ENCODE results near the gene NUP62CL. TPM values are rescaled to one million over a fixed set of nuclear protein-coding genes. Genes with fewer than 3 reads are reported as not detected.

Gene NUP62CL
- total and polyA plus RNA-seq, 2 of the 13 experiments (the other 11 are each of a cell fraction or from before 2014, with no cell fraction given) = 4.2 to 5.8 TPM

- no peak for TF ChIP-seq AHDC1 (CRISPR knock-in tag; IDR thresholded peaks at IDR 0.05; ENCODE audit: borderline replicate concordance)
- TF ChIP-seq TOE1 (CRISPR knock-in tag; IDR thresholded peaks at IDR 0.05) = no peak
- TF ChIP-seq NFIC (IDR thresholded peaks at IDR 0.05; ENCODE audit: low read length) = no peak
Measured at GRCh38 chrX:107206697-107207065, 448 bp upstream of the NUP62CL start (continued).

GRCh38 chrX:107204068-107204605, 2.1 kb downstream of the NUP62CL start:
- Histone ChIP-seq H3K4me3 (replicated peaks in 1 of 3; ENCODE audit: insufficient read depth in 1 of 3, low read depth in 2 of 3, low read length in 3 of 3) (no peak overlapping the region), H3K4me1 (ENCODE audit: insufficient read depth, low read length) (peaks cover 5% of the 10 kb centered on the region), H3K27ac (ENCODE audit: extremely low read length, insufficient read depth, low read length) (no peak overlapping the region), H2AFZ (ENCODE audit: low read length) (no peak overlapping the region), H3K4me2 (ENCODE audit: low read depth, low read length) (no peak overlapping the region), H3K79me2 (ENCODE audit: insufficient read depth, low read length) (no peaks in the 10 kb centered on the region), H4K20me1 (ENCODE audit: insufficient read depth, low read length) (no peaks in the 10 kb centered on the region), H3K27me3 (ENCODE audit: control insufficient read depth in 1 of 2, insufficient read depth in 2 of 2, low read length in 2 of 2) (no peaks in the 10 kb centered on the region), H3K36me3 (replicated peaks in 1 of 2; ENCODE audit: control insufficient read depth in 1 of 2, insufficient read depth in 2 of 2, low read length in 2 of 2) (no peaks in the 10 kb centered on the region), H3K9me3 (ENCODE audit: low read length) (no peaks in the 10 kb centered on the region), H3K9ac (ENCODE audit: insufficient read depth, low read depth, low read length) (no peak overlapping the region)
- no peak for ATAC-seq
- ChIA-PET POLR2A (no interaction called here), CTCF (ENCODE audit: low intra/inter-chr PET ratio, low total read pairs) (no interaction called here)
- in situ Hi-C loops (cut with HindIII; ENCODE audit: extremely low pct_ligation_motif_present, low pct_unique_long_range_greater_than_20kb) = no loop called here
- intact Hi-C loops (cut with micrococcal nuclease; ENCODE audit: unreplicated experiment) = no loop called here
- DNase-seq (ENCODE audit: low spot score) = no peak
- no peak for FAIRE-seq
- BruUV-seq (replicated peaks) = no TSS peak
- WGBS (ENCODE audit: low lambda C conversion rate) = 88% methylated on average over 5 of the region's 6 CpGs
- TF ChIP-seq RXRA (CRISPR knock-in tag; IDR thresholded peaks at IDR 0.05) (no peak), ZBTB3 (CRISPR knock-in tag; IDR thresholded peaks at IDR 0.05; ENCODE audit: borderline replicate concordance, low read depth) (no peak), ZNF276 (CRISPR knock-in tag; IDR thresholded peaks at IDR 0.05; ENCODE audit: low read depth) (no peak), MZF1 (CRISPR knock-in tag; IDR thresholded peaks at IDR 0.05; ENCODE audit: borderline replicate concordance) (no peak), ZNF547 (CRISPR knock-in tag; IDR thresholded peaks at IDR 0.05) (no peak), ZNF598 (CRISPR knock-in tag; IDR thresholded peaks at IDR 0.05; ENCODE audit: borderline replicate concordance) (no peak), DDIT3 (CRISPR knock-in tag; IDR thresholded peaks at IDR 0.05) (no peak), HOXA7 (CRISPR knock-in tag; IDR thresholded peaks at IDR 0.05) (no peak), ZNF773 (CRISPR knock-in tag; IDR thresholded peaks at IDR 0.05; ENCODE audit: borderline replicate concordance) (no peak), ZGPAT (CRISPR knock-in tag; IDR thresholded peaks at IDR 0.05) (no peak)
- TF ChIP-seq, protein P1, sequence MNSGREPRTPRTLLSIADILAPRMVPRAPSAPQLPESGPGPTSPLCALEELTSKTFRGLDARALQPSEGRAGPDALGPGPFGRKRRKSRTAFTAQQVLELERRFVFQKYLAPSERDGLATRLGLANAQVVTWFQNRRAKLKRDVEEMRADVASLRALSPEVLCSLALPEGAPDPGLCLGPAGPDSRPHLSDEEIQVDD (CRISPR knock-in tag; IDR thresholded peaks at IDR 0.05; ENCODE audit: borderline replicate concordance) = no peak

Measured in HepG2 (cell line).